Activated CD4-positive, alpha-beta T cell treated with anti-CD3 and anti-CD28 coated beads for 36 hours (primary cell): ENCODE measurements around the gene TAB2. TPM values are rescaled to one million over a fixed set of nuclear protein-coding genes. Genes with fewer than 3 reads are reported as not detected.
A peak's percentile ranks its signal among the peaks of the same experiment; 100 is the strongest.

Experiments
- ATAC-seq: fragments of 200-7000 bp; cut with Tn5 transposase; one replicate; pipeline ENCODE4 v1.10.0; 2021; ENCODE audit warnings: mild to moderate bottlenecking, moderate library complexity
- CTCF ChIA-PET: fragments of 350-600 bp; sonication (Branson Sonifier 250); formaldehyde crosslinking; loops from one replicate; lab custom pipeline; 2021; ENCODE audit warnings: antibody characterized with exemption; lab: Charles Lee
- POLR2A ChIA-PET: fragments of 350-600 bp; sonication (Branson Sonifier 250); formaldehyde crosslinking; loops from one replicate; lab custom pipeline; 2021; ENCODE audit warnings: antibody characterized with exemption, inconsistent platforms; lab: Charles Lee
- DNase-seq: peaks from one replicate; pipeline ENCODE4 v3.0.0-alpha.2; 2020
- H3K27ac Mint-ChIP-seq: one replicate; pipeline ENCODE4 v1.8.0; 2021; ENCODE audit warnings: mixed read lengths
- H3K27me3 Mint-ChIP-seq: one replicate; pipeline ENCODE4 v1.8.0; 2021; ENCODE audit warnings: mixed read lengths
- H3K36me3 Mint-ChIP-seq: one replicate; pipeline ENCODE4 v1.8.0; 2021; ENCODE audit warnings: low read depth, mixed read lengths
- H3K4me1 Mint-ChIP-seq: one replicate; pipeline ENCODE4 v1.8.0; 2021; ENCODE audit warnings: mixed read lengths
- H3K4me3 Mint-ChIP-seq: one replicate; pipeline ENCODE4 v1.8.0; 2021; ENCODE audit warnings: mild to moderate bottlenecking, moderate library complexity, mixed read lengths
- H3K9me3 Mint-ChIP-seq: one replicate; pipeline ENCODE4 v1.8.0; 2021; ENCODE audit warnings: low read depth, mixed read lengths
- intact Hi-C, 2 experiments: fragments of 100-400 bp; cut with DNase I in 1 of 2; cut with micrococcal nuclease in 1 of 2; formaldehyde crosslinking; loops; one replicate each; pipeline versions ENCODE4 v1.14.2 to v1.15.1; 2022 to 2024; cut with DNase I, micrococcal nuclease
- total RNA-seq, 2 experiments: library from RNA; stranded (reverse); gene quantifications; one replicate each; pipeline ENCODE4 v1.2.3, GENCODE V29; 2021

Gene TAB2
- total RNA-seq, 2 experiments from 2014 or later, result 65.8 to 94.1 TPM

DNA sequence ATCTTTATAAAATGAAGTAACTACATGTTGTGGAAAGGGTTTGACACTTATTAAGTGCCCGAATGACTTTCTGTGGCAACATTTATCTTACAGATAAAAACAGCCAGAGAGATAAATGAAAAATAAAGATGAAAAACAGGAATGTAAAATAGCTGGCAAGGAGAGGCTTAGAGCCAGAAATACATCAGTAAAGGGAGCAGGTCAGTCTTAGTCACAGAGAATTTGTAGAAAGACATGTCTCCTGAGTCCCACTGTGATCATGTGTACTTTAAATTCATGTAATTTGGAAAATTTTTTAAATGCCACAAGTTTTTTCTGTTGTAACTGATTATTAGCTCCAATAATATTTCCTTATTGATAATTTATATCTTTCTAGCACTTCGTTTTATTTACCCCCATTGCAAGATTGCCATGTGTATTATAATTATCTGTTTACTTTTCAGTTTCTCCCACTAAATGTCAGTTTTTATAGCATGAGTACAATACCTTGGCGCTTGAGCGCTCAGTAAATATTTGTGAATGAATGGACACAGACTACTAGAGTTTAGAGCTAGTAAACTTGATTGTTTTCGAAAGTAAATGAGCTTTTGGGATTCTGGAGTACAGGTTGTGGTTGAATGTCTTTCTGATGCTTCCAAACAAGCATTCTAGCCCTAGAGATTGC is 15.2 kb downstream of the TAB2 start:
- Mint-ChIP-seq H3K27me3 (no peaks in the 10 kb centered on the region), H3K4me1 (peaks cover 90% of the 10 kb centered on the region), H3K27ac (peak overlapping the region; percentile 56), H3K36me3 (peaks cover 29% of the 10 kb centered on the region), H3K9me3 (no peaks in the 10 kb centered on the region), H3K4me3 (peak overlapping the region; percentile 15)
- ChIA-PET POLR2A (interaction anchor here (0.6 kb wide), 1 partner anchor 237 kb away, joined by 3 read pairs; no protein-coding TSS in a partner anchor), CTCF (interaction anchor here (1.1 to 7.6 kb wide), 5 partner anchors 9 to 247 kb away, joined by 3 to 49 read pairs (median 5); no protein-coding TSS in a partner anchor)
- ATAC-seq (no peak), DNase-seq (no peak)
- intact Hi-C loops, result no loop called here

DNA sequence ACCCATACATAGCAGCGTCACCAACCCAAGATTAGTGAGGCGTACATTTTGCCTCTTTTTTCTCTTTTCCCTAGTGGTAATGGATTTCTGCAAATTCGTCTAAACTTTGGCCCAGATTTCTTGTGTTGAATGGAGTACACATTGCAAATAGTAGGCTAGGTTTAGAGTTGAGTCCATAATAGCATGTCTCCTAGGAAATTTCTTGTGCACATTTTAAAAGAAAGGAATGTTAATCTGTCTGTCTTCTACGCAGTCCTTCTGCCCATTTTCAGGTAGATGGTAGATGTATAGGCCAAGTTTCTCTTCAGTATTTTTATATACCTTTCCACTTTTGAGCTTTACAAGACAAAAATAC is 15.7 kb downstream of the TAB2 start:
- POLR2A ChIA-PET, result interaction anchor here (0.6 kb wide), 2 partner anchors 9 to 238 kb away, joined by 3 read pairs; no protein-coding TSS in a partner anchor
- intact Hi-C loops, result no loop called here
- no peaks in the 10 kb centered on the region for H3K9me3 Mint-ChIP-seq
- no peaks in the 10 kb centered on the region for H3K27me3 Mint-ChIP-seq
- ATAC-seq, result no peak
- no peak for DNase-seq
- peak overlapping the region; percentile 15 for H3K4me3 Mint-ChIP-seq
- CTCF ChIA-PET, result interaction anchor here (1.1 to 7.6 kb wide), 4 partner anchors 10 to 248 kb away, joined by 3 to 49 read pairs (median 4); no protein-coding TSS in a partner anchor
- H3K36me3 Mint-ChIP-seq, result peaks cover 27% of the 10 kb centered on the region
- peaks cover 90% of the 10 kb centered on the region for H3K4me1 Mint-ChIP-seq
- peak overlapping the region; percentile 56 for H3K27ac Mint-ChIP-seq

DNA sequence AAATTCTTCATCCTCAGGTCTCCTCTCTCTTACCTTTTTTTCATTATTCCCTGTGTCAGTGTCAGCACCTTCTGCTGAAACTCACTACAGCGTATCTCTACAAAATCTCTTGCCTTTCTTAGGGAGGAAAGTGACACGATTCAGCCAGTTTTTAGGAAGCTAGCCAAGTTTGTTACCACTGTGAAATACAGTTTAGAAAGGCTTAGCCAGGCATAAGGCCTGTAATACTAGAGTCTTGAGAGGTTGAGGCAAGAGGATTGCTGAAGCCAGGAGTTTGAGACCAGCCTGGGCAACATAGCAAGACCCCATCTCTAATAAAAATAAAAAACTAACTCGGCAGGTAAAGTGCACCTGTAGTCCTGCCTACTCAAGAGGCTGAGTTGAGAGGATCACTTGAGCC is 16.7 kb downstream of the TAB2 start:
- POLR2A ChIA-PET, result interaction anchor here (1.0 kb wide), 1 partner anchor 194 kb away, joined by 5 read pairs; no protein-coding TSS in a partner anchor
- ATAC-seq, result no peak

DNA sequence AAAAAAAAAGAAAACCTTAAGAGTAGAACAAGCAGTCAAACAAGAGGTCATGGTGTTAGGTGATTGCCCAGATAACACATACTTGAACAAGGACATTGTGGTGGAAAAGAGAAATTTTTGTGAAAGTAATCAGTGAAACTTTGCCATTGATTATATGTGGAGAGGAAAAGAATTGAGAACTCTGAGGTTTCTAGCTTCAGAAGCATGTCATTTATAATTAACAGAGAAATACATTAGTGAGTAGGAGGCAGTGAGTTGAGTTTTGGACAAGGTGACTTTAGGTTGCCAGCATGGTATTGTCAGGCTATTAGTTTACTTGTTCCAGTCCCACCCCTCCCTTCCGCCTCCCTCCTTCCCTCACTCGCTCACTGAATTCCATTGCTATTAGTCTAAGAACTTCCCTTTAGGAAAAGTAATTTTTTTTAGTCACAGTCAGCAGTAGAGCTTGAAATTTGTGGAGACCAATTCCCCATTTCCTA is 17.2 kb downstream of the TAB2 start:
- peaks cover 86% of the 10 kb centered on the region for H3K4me1 Mint-ChIP-seq
- POLR2A ChIA-PET, result interaction anchor here (0.7 to 1.0 kb wide), 2 partner anchors 11 to 195 kb away, joined by 5 to 13 read pairs; no protein-coding TSS in a partner anchor
- CTCF ChIA-PET, result interaction anchor here (0.7 to 7.6 kb wide), 3 partner anchors 11 to 216 kb away, joined by 3 to 49 read pairs (median 3); no protein-coding TSS in a partner anchor
- ATAC-seq, result no peak
- DNase-seq, result no peak
- no peaks in the 10 kb centered on the region for H3K27me3 Mint-ChIP-seq
- H3K9me3 Mint-ChIP-seq, result peaks cover 5% of the 10 kb centered on the region
- peak overlapping the region; percentile 91 for H3K27ac Mint-ChIP-seq
- H3K36me3 Mint-ChIP-seq, result peaks cover 28% of the 10 kb centered on the region
- H3K4me3 Mint-ChIP-seq, result peak overlapping the region; percentile 9
- intact Hi-C loops, result loop anchor here (5.0 kb wide), 5 partner anchors 122 to 302 kb away; no protein-coding TSS in a partner anchor

More for the DNA sequence above, 16.7 kb downstream of the TAB2 start:
- no peak overlapping the region for H3K4me3 Mint-ChIP-seq
- H3K4me1 Mint-ChIP-seq, result peaks cover 89% of the 10 kb centered on the region
- peaks cover 28% of the 10 kb centered on the region for H3K36me3 Mint-ChIP-seq
- peak overlapping the region; percentile 91 for H3K27ac Mint-ChIP-seq
- CTCF ChIA-PET, result interaction anchor here (0.8 to 7.6 kb wide), 3 partner anchors 11 to 249 kb away, joined by 3 to 49 read pairs (median 5); no protein-coding TSS in a partner anchor
- intact Hi-C loops, result no loop called here
- DNase-seq, result no peak
- H3K9me3 Mint-ChIP-seq, result peaks cover 5% of the 10 kb centered on the region
- no peaks in the 10 kb centered on the region for H3K27me3 Mint-ChIP-seq

- Mint-ChIP-seq H3K27ac (peak overlapping the region; percentile 99), H3K36me3 (peaks cover 29% of the 10 kb centered on the region), H3K27me3 (no peaks in the 10 kb centered on the region), H3K9me3 (peaks cover 5% of the 10 kb centered on the region), H3K4me3 (peak overlapping the region; percentile 59), H3K4me1 (peaks cover 85% of the 10 kb centered on the region)
- ATAC-seq (peak; percentile 95), DNase-seq (peak; percentile 83)
- ChIA-PET POLR2A (interaction anchor here (0.6 to 1.0 kb wide), 2 partner anchors 13 to 252 kb away, joined by 3 read pairs; no protein-coding TSS in a partner anchor), CTCF (interaction anchor here (0.8 to 7.6 kb wide), 4 partner anchors 13 to 96 kb away, joined by 3 to 49 read pairs (median 3); no protein-coding TSS in a partner anchor)
- intact Hi-C loops, result loop anchor here (1.0 to 5.0 kb wide), 8 partner anchors 17 to 304 kb away; no protein-coding TSS in a partner anchor
These were observed 18.6 kb downstream of the TAB2 start for GRCh38 chr6:149335924-149336608.

GRCh38 chr6:149336609-149336928 is 19.1 kb downstream of the TAB2 start:
- ChIA-PET POLR2A (interaction anchor here (0.6 kb wide), 1 partner anchor 252 kb away, joined by 3 read pairs; no protein-coding TSS in a partner anchor), CTCF (interaction anchor here (0.8 to 7.6 kb wide), 5 partner anchors 13 to 95 kb away, joined by 3 to 49 read pairs (median 3); no protein-coding TSS in a partner anchor)
- DNase-seq (peak; percentile 16), ATAC-seq (peak; percentile 15)
- peaks cover 5% of the 10 kb centered on the region for H3K9me3 Mint-ChIP-seq
- peaks cover 30% of the 10 kb centered on the region for H3K36me3 Mint-ChIP-seq
- peak overlapping the region; percentile 99 for H3K27ac Mint-ChIP-seq
- no peaks in the 10 kb centered on the region for H3K27me3 Mint-ChIP-seq
- H3K4me1 Mint-ChIP-seq, result peaks cover 85% of the 10 kb centered on the region
- intact Hi-C loops, result loop anchor here (1.0 to 5.0 kb wide), 8 partner anchors 17 to 304 kb away; no protein-coding TSS in a partner anchor
- peak overlapping the region; percentile 59 for H3K4me3 Mint-ChIP-seq

- ATAC-seq (no peak), DNase-seq (no peak)
- Mint-ChIP-seq H3K9me3 (peaks cover 5% of the 10 kb centered on the region), H3K4me3 (no peak overlapping the region), H3K36me3 (peaks cover 31% of the 10 kb centered on the region), H3K27ac (peak overlapping the region; percentile 44), H3K27me3 (no peaks in the 10 kb centered on the region), H3K4me1 (peaks cover 85% of the 10 kb centered on the region)
- intact Hi-C loops, result loop anchor here (5.0 kb wide), 5 partner anchors 125 to 305 kb away; no protein-coding TSS in a partner anchor
- POLR2A ChIA-PET, result no interaction called here
- CTCF ChIA-PET, result interaction anchor here (0.6 to 7.6 kb wide), 4 partner anchors 14 to 145 kb away, joined by 3 to 49 read pairs (median 3); no protein-coding TSS in a partner anchor
These were observed 19.8 kb downstream of the TAB2 start for GRCh38 chr6:149337320-149337719.

DNA sequence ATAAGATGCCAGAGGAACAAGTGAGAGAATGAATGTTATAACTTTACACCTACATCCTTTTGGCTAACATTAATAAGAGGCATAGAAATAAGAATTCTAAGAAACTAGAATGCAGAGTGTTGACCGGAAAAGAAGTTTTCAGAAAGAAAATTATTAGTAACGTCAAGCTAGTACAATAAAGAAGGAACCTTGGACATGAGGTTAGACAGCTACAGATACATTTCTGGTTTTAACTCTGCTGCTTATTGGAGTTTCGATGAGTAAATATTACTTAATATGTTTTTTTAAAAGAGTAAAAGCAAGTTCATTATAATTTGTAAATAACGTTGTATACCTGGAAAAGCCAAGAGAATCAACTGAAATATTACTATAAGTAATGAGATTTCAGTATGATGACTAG is 22.7 kb downstream of the TAB2 start:
- Mint-ChIP-seq H3K4me3 (no peak overlapping the region), H3K4me1 (peaks cover 85% of the 10 kb centered on the region), H3K9me3 (peaks cover 5% of the 10 kb centered on the region), H3K36me3 (peaks cover 38% of the 10 kb centered on the region), H3K27ac (peak overlapping the region; percentile 52), H3K27me3 (no peaks in the 10 kb centered on the region)
- POLR2A ChIA-PET, result no interaction called here
- CTCF ChIA-PET, result interaction anchor here (0.9 to 1.5 kb wide), 2 partner anchors 15 to 18 kb away, joined by 3 to 5 read pairs; no protein-coding TSS in a partner anchor
- DNase-seq (no peak), ATAC-seq (no peak)
- intact Hi-C loops, result loop anchor here in 1 of 2 experiments (1.0 to 5.0 kb wide), 2 partner anchors 198 to 582 kb away; no protein-coding TSS in a partner anchor

- no peaks in the 10 kb centered on the region for H3K27me3 Mint-ChIP-seq
- peaks cover 5% of the 10 kb centered on the region for H3K9me3 Mint-ChIP-seq
- peak overlapping the region; percentile 36 for H3K4me3 Mint-ChIP-seq
- ATAC-seq (peak; percentile 31), DNase-seq (no peak)
- intact Hi-C loops, result loop anchor here (2.0 to 5.0 kb wide), 2 partner anchors 24 to 200 kb away; no protein-coding TSS in a partner anchor
- POLR2A ChIA-PET, result interaction anchor here (0.6 to 0.8 kb wide), 2 partner anchors 110 to 265 kb away, joined by 3 read pairs; no protein-coding TSS in a partner anchor
- peaks cover 81% of the 10 kb centered on the region for H3K4me1 Mint-ChIP-seq
- peaks cover 42% of the 10 kb centered on the region for H3K36me3 Mint-ChIP-seq
- peak overlapping the region; percentile 70 for H3K27ac Mint-ChIP-seq
- CTCF ChIA-PET, result interaction anchor here (0.6 to 1.6 kb wide), 5 partner anchors 9 to 90 kb away, joined by 3 to 6 read pairs (median 4); no protein-coding TSS in a partner anchor
These were observed 25.0 kb downstream of the TAB2 start for GRCh38 chr6:149342525-149342924.

- H3K9me3 Mint-ChIP-seq, result peaks cover 4% of the 10 kb centered on the region
- CTCF ChIA-PET, result interaction anchor here (1.5 kb wide), 1 partner anchor 29 kb away, joined by 5 read pairs; no protein-coding TSS in a partner anchor
- no peak overlapping the region for H3K27ac Mint-ChIP-seq
- peaks cover 76% of the 10 kb centered on the region for H3K4me1 Mint-ChIP-seq
- H3K27me3 Mint-ChIP-seq, result no peaks in the 10 kb centered on the region
- POLR2A ChIA-PET, result interaction anchor here (0.6 kb wide), 1 partner anchor 144 kb away, joined by 4 read pairs; no protein-coding TSS in a partner anchor
- intact Hi-C loops, result loop anchor here (2.0 to 5.0 kb wide), 2 partner anchors 23 to 201 kb away; no protein-coding TSS in a partner anchor
- no peak for ATAC-seq
- H3K36me3 Mint-ChIP-seq, result peaks cover 40% of the 10 kb centered on the region
- no peak overlapping the region for H3K4me3 Mint-ChIP-seq
- DNase-seq, result no peak
These were observed 26.0 kb downstream of the TAB2 start for GRCh38 chr6:149343501-149343900.
